Colonic mucosa (tissue), 4 donors: ENCODE results near the gene SCAP. TPM values are rescaled to one million over a fixed set of nuclear protein-coding genes. Genes with fewer than 3 reads are reported as not detected.

ENCODE experiments used
- DNase-seq: peaks from one replicate; pipeline ENCODE4 v3.0.0-alpha.2; 2020
- H3K27ac ChIP-seq: fragments of 200-600 bp; one replicate; pipeline ENCODE4 v1.8.0; 2021
- H3K27me3 ChIP-seq: fragments of 200-600 bp; one replicate; pipeline ENCODE4 v1.8.0; 2021
- H3K36me3 ChIP-seq: fragments of 200-600 bp; one replicate; pipeline ENCODE4 v1.8.0; 2021
- H3K4me1 ChIP-seq: fragments of 200-600 bp; one replicate; pipeline ENCODE4 v1.8.0; 2021; ENCODE audit warnings: mild to moderate bottlenecking
- H3K4me3 ChIP-seq: fragments of 200-600 bp; one replicate; pipeline ENCODE4 v1.8.0; 2021
- H3K9ac ChIP-seq, 2 donors: one replicate each; pipeline ENCODE4 v1.7.0; 2013; ENCODE audit warnings: control low read depth in 2 of 2, low read depth in 2 of 2, low read length in 2 of 2
- H3K9me3 ChIP-seq: fragments of 200-600 bp; one replicate; pipeline ENCODE4 v1.8.0; 2021
- CTCF ChIP-seq: fragments of 200-600 bp; IDR thresholded peaks from one replicate; pipeline ENCODE4 v1.8.0; 2022; ENCODE audit warnings: antibody characterized with exemption, mild to moderate bottlenecking
- intact Hi-C: fragments of 100-400 bp; cut with DNase I; formaldehyde crosslinking; loops from one replicate; pipeline ENCODE4 v1.14.1; 2022
- total RNA-seq, 2 donors: library from RNA; stranded (reverse); fragmentation: NEBNext Ultra II Directional in 1 of 2; extraction: Animal tissue kit (Norgen Biotek cat#: 25700) in 1 of 2; gene quantifications; one replicate each; pipeline ENCODE4 v1.2.1, GENCODE V29; 2021
- donor health status: healthy.
- donor health status: DM: no; HTN: no; CAD: no.
- donor health status: DM: no; HTN: no; CAD: no.

The SCAP gene
- total RNA-seq, 2 donors from 2014 or later, result 86.5 to 137 TPM

DNA sequence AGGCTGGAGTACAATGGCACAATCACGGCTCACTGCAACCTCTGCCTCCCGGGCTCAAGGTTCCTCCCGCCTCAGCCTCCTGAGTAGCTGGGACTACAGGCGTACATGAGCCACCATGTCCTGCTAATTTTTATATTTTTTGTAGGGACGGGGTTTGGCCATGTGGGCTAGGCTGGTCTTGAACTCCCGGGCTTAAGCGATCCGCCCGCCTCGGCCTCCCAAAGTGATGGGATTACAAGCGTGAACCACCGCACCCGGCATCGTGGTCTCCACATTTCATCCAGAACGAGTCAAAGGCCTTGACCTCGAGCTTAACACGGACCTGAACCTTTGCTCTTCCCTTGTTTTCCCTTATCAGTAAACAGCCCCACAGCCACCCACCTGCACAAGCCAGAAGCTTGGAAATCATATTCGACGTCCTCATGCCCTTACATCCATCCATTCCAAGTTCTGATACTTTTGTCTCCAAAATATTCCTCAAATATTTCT lies 96.3 kb downstream of the SCAP start:
- H3K36me3 ChIP-seq, result no peaks in the 10 kb centered on the region
- peak; percentile 27 for DNase-seq
- no peaks in the 10 kb centered on the region for H3K9me3 ChIP-seq
- H3K27ac ChIP-seq, result peak overlapping the region; percentile 94
- peak overlapping the region; percentile 85 for H3K4me3 ChIP-seq
- intact Hi-C loops, result no loop called here
- no peak for TF ChIP-seq CTCF
- H3K4me1 ChIP-seq, result no peaks in the 10 kb centered on the region
- H3K9ac ChIP-seq, result peak overlapping the region in 1 of 2 donors; percentile 96
- H3K27me3 ChIP-seq, result no peaks in the 10 kb centered on the region

DNA sequence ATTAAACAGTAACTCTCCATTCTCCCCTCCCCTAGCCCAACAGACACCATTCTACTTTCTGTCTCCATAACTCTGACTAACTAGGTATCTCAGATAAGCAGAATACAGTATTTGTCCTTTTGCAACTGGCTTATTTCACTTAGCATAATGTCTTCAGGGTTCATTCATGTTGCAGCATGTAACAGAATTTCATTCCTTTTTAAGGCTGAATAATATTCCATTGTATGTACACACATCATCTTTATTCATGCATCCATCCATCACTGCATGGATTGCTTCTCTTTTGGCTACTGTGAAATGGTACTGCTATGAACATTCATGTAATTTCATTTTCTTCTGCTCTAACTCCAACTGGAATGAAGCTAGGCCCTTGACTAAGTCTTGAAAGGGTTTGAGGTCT lies 96.9 kb downstream of the SCAP start:
- TF ChIP-seq CTCF, result no peak
- intact Hi-C loops, result no loop called here
- DNase-seq, result no peak
- H3K9ac ChIP-seq, result no peak overlapping the region
- no peaks in the 10 kb centered on the region for H3K9me3 ChIP-seq
- no peak overlapping the region for H3K27ac ChIP-seq
- no peaks in the 10 kb centered on the region for H3K36me3 ChIP-seq
- no peaks in the 10 kb centered on the region for H3K27me3 ChIP-seq
- H3K4me1 ChIP-seq, result no peaks in the 10 kb centered on the region
- H3K4me3 ChIP-seq, result no peak overlapping the region

GRCh38 chr3:47377186-47377585 lies 98.6 kb downstream of the SCAP start:
- intact Hi-C loops, result no loop called here
- no peak overlapping the region for H3K4me3 ChIP-seq
- H3K36me3 ChIP-seq, result no peaks in the 10 kb centered on the region
- DNase-seq, result no peak
- no peak overlapping the region for H3K27ac ChIP-seq
- no peaks in the 10 kb centered on the region for H3K27me3 ChIP-seq
- H3K9ac ChIP-seq, result no peak overlapping the region
- no peaks in the 10 kb centered on the region for H3K4me1 ChIP-seq
- no peaks in the 10 kb centered on the region for H3K9me3 ChIP-seq
- no peak for TF ChIP-seq CTCF

- Histone ChIP-seq H3K4me3 (no peak overlapping the region), H3K9ac (no peak overlapping the region), H3K9me3 (no peaks in the 10 kb centered on the region), H3K27ac (no peak overlapping the region), H3K4me1 (no peaks in the 10 kb centered on the region), H3K36me3 (no peaks in the 10 kb centered on the region), H3K27me3 (no peaks in the 10 kb centered on the region)
- DNase-seq, result no peak
- intact Hi-C loops, result no loop called here
- TF ChIP-seq CTCF, result no peak
Observed at GRCh38 chr3:47376393-47376792, 99.3 kb downstream of the SCAP start.

GRCh38 chr3:47374587-47374986 lies 101.2 kb downstream of the SCAP start:
- intact Hi-C loops, result no loop called here
- H3K27ac ChIP-seq, result no peak overlapping the region
- no peak overlapping the region for H3K9ac ChIP-seq
- no peak overlapping the region for H3K4me3 ChIP-seq
- no peaks in the 10 kb centered on the region for H3K4me1 ChIP-seq
- no peaks in the 10 kb centered on the region for H3K36me3 ChIP-seq
- no peaks in the 10 kb centered on the region for H3K27me3 ChIP-seq
- TF ChIP-seq CTCF, result no peak
- DNase-seq, result no peak
- H3K9me3 ChIP-seq, result no peaks in the 10 kb centered on the region
